HG03064 (cell line): ENCODE measurements around the gene ENTR1.

Experiments used
- ATAC-seq: cut with Tn5 transposase; IDR thresholded peaks from one replicate; pipeline ENCODE4 v1.9.1; 2021; ENCODE audit warnings: low read depth; ENCODE audit not compliant: unreplicated experiment

The ENTR1 gene

DNA sequence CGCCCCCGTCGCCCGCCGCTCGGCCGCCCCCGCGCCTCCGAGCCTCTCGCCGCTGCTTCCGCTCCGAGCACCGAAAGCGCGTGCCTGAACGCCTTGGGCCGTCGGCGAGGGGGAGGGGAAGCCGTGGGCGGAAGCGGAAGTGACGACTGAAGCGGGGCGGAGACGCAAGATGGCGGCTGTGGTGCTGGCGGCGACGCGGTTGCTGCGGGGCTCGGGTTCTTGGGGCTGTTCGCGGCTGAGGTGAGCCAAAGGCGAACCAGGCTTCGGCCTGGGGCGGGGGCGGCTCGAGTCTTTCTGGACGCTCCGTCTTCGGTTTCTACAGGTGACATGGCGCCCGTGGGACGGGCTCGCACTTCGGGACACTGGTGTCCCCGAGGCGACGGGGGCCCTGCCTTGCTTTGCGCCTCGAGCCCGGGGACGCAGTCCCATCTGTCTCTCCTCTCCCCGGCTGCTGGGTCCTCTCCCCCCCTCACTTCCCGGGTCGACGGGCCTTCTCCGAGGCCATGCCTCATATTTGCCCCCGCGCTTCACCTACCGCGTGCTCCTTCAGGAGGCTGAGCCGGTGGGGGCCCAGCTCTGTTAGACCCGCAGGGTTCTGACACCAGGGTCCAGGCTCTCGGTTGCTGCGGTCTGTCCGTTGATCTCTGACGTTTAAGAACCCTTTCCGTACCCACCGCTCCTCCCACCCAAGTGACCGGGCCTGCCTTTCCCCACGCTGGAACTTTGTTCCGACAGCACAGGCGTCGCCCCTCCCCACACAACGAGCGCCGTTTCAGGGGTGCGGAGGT is at the start of gene ENTR1, which contains the start of gene PMPCA:
TSS of gene ENTR1 (minus strand) at position 115 of the 788 bp plus-strand sequence. CDS start 217 bp downstream, outside the sequence.
TSS of gene PMPCA (plus strand) at position 159 of the 788 bp plus-strand sequence. CDS start at position 170, 11 bp downstream.
- ATAC-seq = peak; percentile 82

DNA sequence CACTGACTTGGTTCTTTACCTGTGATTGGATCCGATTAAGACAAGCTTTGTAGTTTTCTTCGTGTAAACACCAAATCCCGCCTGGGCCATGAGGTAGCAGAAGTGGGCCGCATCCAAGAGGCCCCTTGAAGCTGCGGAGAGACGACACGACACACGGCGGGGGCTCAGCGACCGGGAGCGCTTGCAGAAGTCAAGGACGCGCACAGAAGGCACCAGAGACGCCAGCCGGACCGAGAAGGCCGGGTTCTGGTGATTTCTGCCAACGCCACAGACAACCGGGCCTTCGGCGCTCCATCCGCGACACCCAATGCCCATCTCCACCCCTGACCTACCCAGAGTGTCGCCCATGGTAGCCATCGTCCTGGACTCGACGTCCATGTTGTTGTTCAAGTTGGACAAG is 49.0 kb upstream of the ENTR1 start:
- ATAC-seq = no peak

DNA sequence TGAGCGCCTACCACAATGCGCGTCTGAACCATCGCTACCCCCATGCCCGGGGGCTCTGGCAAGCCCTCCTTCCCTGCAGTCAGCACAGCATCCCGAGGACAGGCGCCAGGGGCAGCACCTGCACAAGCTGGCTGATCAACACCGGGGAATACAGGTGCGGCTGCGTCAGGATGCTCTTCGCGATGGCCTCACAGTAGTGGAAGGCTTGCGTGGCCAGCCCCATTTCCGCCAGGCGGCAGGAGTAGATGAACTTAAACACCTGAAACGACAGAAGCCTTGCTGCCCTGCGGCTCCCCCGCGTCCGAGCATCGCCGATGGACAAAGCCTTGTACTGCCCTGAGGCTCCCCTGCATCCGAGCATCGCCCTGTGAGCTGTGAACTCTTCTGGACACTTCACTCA is 46.9 kb upstream of the ENTR1 start:
- ATAC-seq = no peak

- no peak for ATAC-seq
Measured at GRCh38 chr9:136456258-136456657, 45.8 kb upstream of the ENTR1 start.

- ATAC-seq = no peak
Measured at GRCh38 chr9:136455043-136456002, 44.9 kb upstream of the ENTR1 start.

- no peak for ATAC-seq
Measured at GRCh38 chr9:136454026-136454796, 43.8 kb upstream of the ENTR1 start.

DNA sequence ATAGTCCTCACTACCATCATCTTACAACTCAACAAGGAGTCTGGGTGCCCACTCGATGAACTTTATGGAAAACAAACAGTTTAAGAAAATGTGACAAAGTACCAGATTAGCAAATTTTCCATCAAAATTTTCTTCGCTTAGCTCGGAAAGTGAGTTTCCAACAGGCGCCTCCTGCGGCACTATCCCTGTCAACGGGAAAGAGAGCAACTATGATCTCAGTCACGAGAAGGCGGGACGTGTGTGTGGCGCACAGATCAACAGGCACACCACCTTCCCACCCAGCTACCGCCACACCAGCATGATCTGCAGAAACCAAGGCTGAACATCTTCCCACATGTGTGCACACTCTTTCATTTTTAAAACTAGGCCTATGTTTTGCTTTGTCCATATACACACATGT is 42.9 kb upstream of the ENTR1 start:
- ATAC-seq = no peak

DNA sequence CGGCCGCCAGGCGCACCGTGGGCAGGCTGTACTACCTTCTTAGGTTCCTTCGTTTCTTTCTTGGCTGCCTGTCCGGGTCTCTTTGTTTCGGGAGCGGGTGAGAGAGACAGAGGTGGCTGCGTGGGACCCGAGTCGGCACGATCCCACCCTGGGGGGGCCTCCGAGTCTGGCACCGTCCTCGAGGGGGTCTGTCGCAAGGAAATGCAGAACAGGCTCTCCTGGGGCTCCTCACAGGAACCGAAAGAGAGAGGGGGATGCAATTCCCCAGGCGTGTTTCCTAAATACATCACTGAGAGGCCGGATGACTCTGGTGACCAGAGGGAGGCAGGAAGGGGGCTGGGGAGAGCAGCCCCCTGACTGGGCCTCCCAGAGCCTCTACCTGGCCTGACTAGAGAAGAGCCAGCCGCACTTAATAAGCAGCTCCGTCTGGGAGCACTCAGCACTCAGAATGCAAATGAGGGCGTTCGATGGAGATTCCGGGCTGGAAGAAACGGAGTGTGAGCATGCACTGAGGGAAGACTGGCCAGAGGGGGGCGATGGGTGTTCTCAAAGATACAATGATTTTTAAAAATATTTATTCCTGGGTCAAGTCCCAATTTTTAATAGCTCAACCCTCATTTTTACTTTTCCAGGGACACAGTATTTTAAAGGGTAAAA is 40.9 kb upstream of the ENTR1 start:
- no peak for ATAC-seq

DNA sequence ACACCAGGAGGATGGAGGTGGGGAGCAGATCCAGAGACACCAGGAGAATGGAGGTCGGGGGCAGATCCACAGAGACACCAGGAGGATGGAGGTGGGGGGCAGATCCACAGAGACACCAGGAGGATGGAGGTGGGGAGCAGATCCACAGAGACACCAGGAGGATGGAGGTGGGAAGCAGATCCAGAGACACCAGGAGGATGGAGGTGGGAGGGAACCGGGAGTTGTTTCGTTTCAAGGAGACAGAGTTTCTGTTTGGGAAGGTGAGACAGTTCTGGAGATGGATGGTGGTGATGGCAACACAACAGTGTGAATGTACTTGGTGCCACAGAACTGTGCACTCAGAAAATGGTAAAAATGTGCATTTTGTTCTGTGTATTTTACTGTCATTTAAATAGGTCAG is 38.2 kb upstream of the ENTR1 start:
- no peak for ATAC-seq

GRCh38 chr9:136447173-136447778 is 36.9 kb upstream of the ENTR1 start:
- no peak for ATAC-seq

DNA sequence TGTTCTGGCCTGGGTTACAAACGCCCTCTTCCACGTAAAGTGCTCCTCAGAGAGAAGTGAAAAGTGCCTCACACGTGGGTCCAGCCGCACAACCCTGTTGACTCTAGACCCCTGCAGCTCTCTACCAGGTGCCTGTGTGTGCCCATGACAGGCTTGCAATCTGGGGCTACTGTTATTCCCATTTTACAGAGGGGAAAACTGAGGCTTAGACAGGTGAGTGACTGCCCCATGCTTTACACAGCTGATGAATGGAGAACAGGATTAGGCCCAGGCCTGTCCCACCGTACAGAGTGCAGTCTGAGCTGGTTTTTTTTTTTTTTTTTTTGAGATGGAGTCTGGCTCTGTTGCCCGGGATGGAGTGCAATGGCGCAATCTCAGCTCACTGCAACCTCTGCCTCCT is 35.4 kb upstream of the ENTR1 start:
- ATAC-seq = no peak

DNA sequence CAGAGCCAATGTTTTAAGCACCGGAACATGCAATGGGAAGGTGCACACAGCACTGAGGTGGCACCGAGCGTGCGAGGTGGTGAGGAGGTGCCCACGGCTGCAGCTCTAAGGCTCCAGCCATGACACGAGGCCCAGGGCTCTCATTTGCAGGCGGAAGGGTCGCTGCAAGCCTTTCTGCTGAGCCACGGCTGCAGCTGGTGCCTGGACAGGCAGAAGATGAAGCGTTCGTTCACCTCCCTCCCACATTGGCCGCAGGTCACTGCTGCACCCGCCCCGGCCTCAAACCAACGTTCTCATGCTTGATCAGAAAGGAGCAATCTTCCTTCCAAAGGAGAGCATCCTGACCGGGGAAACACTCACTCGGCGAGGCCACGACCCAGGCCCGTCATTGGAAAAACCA is 33.7 kb upstream of the ENTR1 start:
- no peak for ATAC-seq

DNA sequence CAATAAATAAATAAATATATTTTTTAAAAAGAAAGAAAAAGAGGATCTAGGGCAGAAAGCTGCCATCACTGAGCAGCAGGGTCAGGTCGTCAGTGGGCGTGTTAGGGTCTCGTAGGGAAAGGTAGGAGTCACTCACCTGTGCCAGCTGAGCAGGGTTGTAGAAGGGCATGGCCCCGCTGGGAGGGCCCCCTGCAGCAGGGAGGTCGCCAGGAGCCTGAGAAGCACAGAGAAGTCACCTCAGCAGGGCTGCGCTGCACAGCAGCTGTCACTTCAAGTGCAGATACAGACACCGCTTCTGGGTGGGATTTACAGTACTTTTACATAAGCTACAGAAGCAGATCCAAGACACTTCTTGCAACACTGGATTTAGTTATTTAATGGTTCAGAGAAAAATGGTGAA is 33.3 kb upstream of the ENTR1 start:
- ATAC-seq = no peak

DNA sequence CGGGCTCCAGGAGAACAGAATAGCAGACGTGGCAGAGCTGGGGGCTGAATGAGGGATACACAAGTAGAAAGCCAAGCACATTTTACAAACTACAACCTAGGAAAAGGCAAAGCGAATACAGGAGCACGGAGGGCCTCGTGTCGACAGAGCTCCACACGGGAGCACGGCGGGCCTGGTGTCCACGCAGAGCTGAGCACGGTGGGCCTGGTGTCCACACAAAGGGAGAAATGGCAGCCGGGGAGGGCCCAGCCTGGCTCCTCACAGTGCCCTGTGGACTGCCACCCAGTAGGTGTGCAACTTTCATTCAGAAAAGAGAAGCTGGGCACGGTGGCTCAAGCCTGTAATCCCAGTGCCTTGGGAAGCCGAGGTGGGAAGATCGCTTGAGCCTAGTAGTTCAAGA is 32.7 kb upstream of the ENTR1 start:
- no peak for ATAC-seq

- ATAC-seq = no peak
Measured at GRCh38 chr9:136442265-136442664, 31.9 kb upstream of the ENTR1 start.

- no peak for ATAC-seq
Measured at GRCh38 chr9:136441681-136442245, 31.3 kb upstream of the ENTR1 start.

GRCh38 chr9:136441191-136441680 is 30.8 kb upstream of the ENTR1 start:
- ATAC-seq = no peak

- ATAC-seq = no peak
Measured at GRCh38 chr9:136439481-136440408, 29.3 kb upstream of the ENTR1 start, which contains the start of gene INPP5E. INPP5E (minus strand) TSS chr9:136439845; CDS start chr9:136439419, 426 bp downstream.
